Neural cell (in vitro differentiated cells): ENCODE measurements around the gene FERD3L.

ENCODE experiments used
- EP300 ChIP-seq: fragments of 450-650 bp; conservative IDR thresholded peaks from 2 replicates; pipeline ENCODE4 v1.6.1; 2014; ENCODE audit warnings: antibody characterized with exemption, mild to moderate bottlenecking, moderate library complexity; ENCODE audit not compliant: poor library complexity, severe bottlenecking
- EZH2 ChIP-seq: fragments of 200-600, 300-800 bp; shearing (Covaris generic), sonication (generic); IDR thresholded peaks from 2 replicates; pipeline ENCODE4 v1.6.1; 2014; ENCODE audit warnings: antibody characterized with exemption, low read length, borderline replicate concordance, mild to moderate bottlenecking; ENCODE audit not compliant: insufficient read depth, poor library complexity, severe bottlenecking
- MXI1 ChIP-seq: fragments of 450-650 bp; conservative IDR thresholded peaks from 2 replicates; pipeline ENCODE4 v1.6.1; 2014; ENCODE audit warnings: antibody characterized with exemption, mild to moderate bottlenecking; ENCODE audit not compliant: poor library complexity, severe bottlenecking
- POLR2AphosphoS5 ChIP-seq: IDR thresholded peaks from 2 replicates; pipeline ENCODE4 v1.6.1; 2012
- RAD21 ChIP-seq: fragments of 450-650 bp; conservative IDR thresholded peaks from 2 replicates; pipeline ENCODE4 v1.6.1; 2014; ENCODE audit warnings: antibody characterized with exemption, mild to moderate bottlenecking, moderate library complexity
- SMC3 ChIP-seq: fragments of 450-650 bp; conservative IDR thresholded peaks from 2 replicates; pipeline ENCODE4 v1.6.1; 2014; ENCODE audit warnings: antibody characterized with exemption, mild to moderate bottlenecking, moderate library complexity; ENCODE audit not compliant: poor library complexity
- TAF1 ChIP-seq: IDR thresholded peaks from 2 replicates; pipeline ENCODE4 v1.6.1; 2012; ENCODE audit warnings: low read depth
- TF ChIP-seq, protein P1 (sequence below): fragments of 450-650 bp; IDR thresholded peaks from 2 replicates; pipeline ENCODE4 v1.5.1; 2014; ENCODE audit warnings: antibody characterized with exemption, mild to moderate bottlenecking, moderate library complexity; ENCODE audit not compliant: poor library complexity, severe bottlenecking
- TF ChIP-seq, protein P2 (sequence below): IDR thresholded peaks from 2 replicates; pipeline ENCODE4 v1.6.1; 2012; ENCODE audit warnings: borderline replicate concordance

GRCh38 chr7:19121977-19122588, 23.1 kb downstream of the FERD3L start:
- TF ChIP-seq, protein P1, sequence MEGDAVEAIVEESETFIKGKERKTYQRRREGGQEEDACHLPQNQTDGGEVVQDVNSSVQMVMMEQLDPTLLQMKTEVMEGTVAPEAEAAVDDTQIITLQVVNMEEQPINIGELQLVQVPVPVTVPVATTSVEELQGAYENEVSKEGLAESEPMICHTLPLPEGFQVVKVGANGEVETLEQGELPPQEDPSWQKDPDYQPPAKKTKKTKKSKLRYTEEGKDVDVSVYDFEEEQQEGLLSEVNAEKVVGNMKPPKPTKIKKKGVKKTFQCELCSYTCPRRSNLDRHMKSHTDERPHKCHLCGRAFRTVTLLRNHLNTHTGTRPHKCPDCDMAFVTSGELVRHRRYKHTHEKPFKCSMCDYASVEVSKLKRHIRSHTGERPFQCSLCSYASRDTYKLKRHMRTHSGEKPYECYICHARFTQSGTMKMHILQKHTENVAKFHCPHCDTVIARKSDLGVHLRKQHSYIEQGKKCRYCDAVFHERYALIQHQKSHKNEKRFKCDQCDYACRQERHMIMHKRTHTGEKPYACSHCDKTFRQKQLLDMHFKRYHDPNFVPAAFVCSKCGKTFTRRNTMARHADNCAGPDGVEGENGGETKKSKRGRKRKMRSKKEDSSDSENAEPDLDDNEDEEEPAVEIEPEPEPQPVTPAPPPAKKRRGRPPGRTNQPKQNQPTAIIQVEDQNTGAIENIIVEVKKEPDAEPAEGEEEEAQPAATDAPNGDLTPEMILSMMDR = peak; percentile 78
- no peak for TF ChIP-seq EZH2
- no peak for TF ChIP-seq TAF1
- TF ChIP-seq, protein P2, sequence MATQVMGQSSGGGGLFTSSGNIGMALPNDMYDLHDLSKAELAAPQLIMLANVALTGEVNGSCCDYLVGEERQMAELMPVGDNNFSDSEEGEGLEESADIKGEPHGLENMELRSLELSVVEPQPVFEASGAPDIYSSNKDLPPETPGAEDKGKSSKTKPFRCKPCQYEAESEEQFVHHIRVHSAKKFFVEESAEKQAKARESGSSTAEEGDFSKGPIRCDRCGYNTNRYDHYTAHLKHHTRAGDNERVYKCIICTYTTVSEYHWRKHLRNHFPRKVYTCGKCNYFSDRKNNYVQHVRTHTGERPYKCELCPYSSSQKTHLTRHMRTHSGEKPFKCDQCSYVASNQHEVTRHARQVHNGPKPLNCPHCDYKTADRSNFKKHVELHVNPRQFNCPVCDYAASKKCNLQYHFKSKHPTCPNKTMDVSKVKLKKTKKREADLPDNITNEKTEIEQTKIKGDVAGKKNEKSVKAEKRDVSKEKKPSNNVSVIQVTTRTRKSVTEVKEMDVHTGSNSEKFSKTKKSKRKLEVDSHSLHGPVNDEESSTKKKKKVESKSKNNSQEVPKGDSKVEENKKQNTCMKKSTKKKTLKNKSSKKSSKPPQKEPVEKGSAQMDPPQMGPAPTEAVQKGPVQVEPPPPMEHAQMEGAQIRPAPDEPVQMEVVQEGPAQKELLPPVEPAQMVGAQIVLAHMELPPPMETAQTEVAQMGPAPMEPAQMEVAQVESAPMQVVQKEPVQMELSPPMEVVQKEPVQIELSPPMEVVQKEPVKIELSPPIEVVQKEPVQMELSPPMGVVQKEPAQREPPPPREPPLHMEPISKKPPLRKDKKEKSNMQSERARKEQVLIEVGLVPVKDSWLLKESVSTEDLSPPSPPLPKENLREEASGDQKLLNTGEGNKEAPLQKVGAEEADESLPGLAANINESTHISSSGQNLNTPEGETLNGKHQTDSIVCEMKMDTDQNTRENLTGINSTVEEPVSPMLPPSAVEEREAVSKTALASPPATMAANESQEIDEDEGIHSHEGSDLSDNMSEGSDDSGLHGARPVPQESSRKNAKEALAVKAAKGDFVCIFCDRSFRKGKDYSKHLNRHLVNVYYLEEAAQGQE = no peak
- TF ChIP-seq POLR2AphosphoS5 = no peak
- TF ChIP-seq RAD21 = peak; percentile 80
- TF ChIP-seq EP300 = no peak
- no peak for TF ChIP-seq MXI1
- peak; percentile 83 for TF ChIP-seq SMC3
